Fibroblast of pulmonary artery (primary cell): ENCODE results near the gene SNCAIP.
"Not testable (repeated sequence)": the region's sequence is repeated elsewhere in the genome, so short reads cannot be mapped to it uniquely, and the experiment has no call there.

Experiments used
- DNase-seq: peaks from one replicate; pipeline ENCODE4 v3.0.0-alpha.2; 2010; ENCODE audit warnings: low read depth
- H3K4me3 ChIP-seq: replicated peaks from 2 replicates; pipeline ENCODE4 v1.5.1; 2011; ENCODE audit warnings: low read depth, mild to moderate bottlenecking, control low read depth, low read length, moderate library complexity
- CTCF ChIP-seq: IDR thresholded peaks from 2 replicates; pipeline ENCODE4 v1.5.1; 2011; ENCODE audit warnings: mild to moderate bottlenecking, control low read depth, low read length, inconsistent platforms; ENCODE audit errors: missing control alignments

Gene SNCAIP

GRCh38 chr5:122374110-122374509 lies 62.1 kb downstream of the SNCAIP start:
- no peak for DNase-seq
- no peak overlapping the region for H3K4me3 ChIP-seq
- no peak for TF ChIP-seq CTCF

DNA sequence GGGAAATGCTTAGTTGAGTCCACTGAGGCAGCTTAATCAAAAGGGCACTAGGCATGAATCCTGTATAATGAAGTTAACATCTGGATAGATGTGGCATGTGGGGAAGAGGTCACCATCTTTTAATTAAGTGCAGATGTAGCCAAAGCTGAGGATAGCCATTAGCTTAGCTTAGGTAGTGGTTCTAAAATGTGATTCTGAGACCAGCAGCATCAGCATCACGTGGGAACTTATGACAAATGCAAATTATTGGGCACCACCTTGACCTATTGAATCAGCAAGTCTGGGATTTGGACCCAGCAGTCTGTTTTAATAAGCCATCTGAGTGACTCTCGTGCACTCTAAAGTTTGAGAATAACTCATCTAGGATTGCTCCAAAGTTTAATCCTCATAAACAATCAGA lies 63.8 kb downstream of the SNCAIP start:
- no peak for TF ChIP-seq CTCF
- H3K4me3 ChIP-seq = no peak overlapping the region
- no peak for DNase-seq

DNA sequence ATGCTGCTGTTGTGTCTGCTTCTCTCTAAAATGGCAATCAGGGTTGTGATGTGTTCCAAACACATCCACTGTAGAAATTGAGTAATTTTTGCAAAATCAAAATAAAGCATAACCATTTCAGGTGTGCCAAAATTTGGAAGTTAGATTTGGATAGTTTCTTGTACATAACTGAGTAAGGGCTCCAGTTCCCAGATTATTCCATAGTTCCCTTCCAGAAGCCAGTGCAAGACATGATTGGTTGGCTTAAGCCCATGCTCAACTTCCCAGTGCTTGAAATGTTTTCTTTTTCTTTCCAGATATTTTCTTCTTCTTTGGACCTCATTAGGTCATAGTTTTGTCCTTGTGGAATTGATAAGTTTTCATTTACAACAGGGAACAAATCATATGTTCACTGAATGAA lies 64.2 kb downstream of the SNCAIP start:
- DNase-seq = no peak
- no peak overlapping the region for H3K4me3 ChIP-seq
- no peak for TF ChIP-seq CTCF

DNA sequence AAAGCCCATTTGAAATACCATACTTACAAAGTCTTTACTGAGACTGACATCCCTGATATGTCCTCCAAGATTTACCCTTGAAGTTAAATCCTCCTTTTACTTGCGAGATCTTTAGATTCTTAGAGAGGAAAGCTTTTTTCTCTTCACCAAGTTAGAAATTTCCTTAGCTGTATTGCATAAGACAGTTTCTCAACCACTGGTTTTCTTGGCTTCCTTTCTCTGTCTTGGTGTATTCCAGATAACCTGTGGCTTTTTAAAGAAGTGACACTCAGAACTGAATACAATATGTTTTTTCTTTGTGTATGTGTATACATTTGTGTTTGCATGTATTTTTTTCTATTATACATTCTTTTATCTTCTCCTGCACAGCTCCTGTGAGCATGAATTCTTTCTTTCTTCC lies 65.0 kb downstream of the SNCAIP start:
- DNase-seq = peak; percentile 49
- TF ChIP-seq CTCF = no peak
- no peak overlapping the region for H3K4me3 ChIP-seq

DNA sequence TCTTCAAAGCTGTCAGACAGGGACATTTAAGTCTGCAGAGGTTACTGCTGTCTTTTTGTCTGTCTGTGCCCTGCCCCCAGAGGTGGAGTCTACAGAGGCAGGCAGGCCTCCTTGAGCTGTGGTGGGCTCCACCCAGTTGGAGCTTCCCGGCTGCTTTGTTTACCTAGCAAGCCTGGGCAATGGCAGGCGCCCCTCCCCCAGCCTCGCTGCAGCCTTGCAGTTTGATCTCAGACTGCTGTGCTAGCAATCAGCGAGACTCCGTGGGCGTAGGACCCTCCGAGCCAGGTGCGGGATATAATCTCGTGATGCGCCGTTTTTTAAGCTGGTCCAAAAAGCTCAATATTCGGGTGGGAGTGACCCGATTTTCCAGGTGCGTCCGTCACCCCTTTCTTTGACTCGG lies 70.9 kb downstream of the SNCAIP start:
- H3K4me3 ChIP-seq, DNase-seq: not testable (repeated sequence)

- TF ChIP-seq CTCF = no peak
- DNase-seq = no peak
- no peak overlapping the region for H3K4me3 ChIP-seq
Observed at GRCh38 chr5:122384739-122385235, 72.8 kb downstream of the SNCAIP start.

DNA sequence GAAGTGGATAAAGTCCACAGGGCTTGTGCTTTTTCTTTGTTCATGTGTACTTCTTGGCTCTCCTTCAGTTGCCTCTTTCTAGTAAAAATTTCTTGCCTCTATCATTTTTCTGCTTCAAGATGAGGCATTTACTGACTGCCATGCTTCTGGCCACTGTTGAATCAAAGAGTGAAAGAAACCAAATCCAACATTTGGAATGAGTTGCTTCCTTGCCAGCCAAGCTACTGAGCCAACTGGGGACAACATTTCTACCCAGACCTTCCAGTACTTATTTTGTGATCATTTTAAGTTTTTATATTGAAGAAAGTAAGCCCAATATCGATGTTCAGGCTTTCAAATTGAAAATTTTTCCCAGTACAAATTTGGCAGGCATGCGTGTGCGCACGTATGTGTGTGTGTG lies 73.2 kb downstream of the SNCAIP start:
- no peak for DNase-seq
- no peak for TF ChIP-seq CTCF
- no peak overlapping the region for H3K4me3 ChIP-seq
